GM18526 (cell line): ENCODE measurements around the gene SPATA31C1.

Source experiments
- POLR2A ChIP-seq: IDR thresholded peaks from 3 replicates; pipeline ENCODE4 v1.6.1; 2011; ENCODE audit not compliant: insufficient read length; ENCODE audit errors: extremely low read depth

SPATA31C1 gene

GRCh38 chr9:87883990-87884389 lies 33.8 kb upstream of the SPATA31C1 start:
- TF ChIP-seq POLR2A = no peak

- TF ChIP-seq POLR2A = no peak
Measured at GRCh38 chr9:87884578-87885459, 32.9 kb upstream of the SPATA31C1 start.

- no peak for TF ChIP-seq POLR2A
Measured at GRCh38 chr9:87885484-87886189, 32.1 kb upstream of the SPATA31C1 start.

- TF ChIP-seq POLR2A = no peak
Measured at GRCh38 chr9:87886210-87886932, 31.4 kb upstream of the SPATA31C1 start.

GRCh38 chr9:87886933-87887505 lies 30.7 kb upstream of the SPATA31C1 start:
- TF ChIP-seq POLR2A = no peak

- TF ChIP-seq POLR2A = no peak
Measured at GRCh38 chr9:87887661-87888480, 29.9 kb upstream of the SPATA31C1 start.

GRCh38 chr9:87888501-87888900 lies 29.3 kb upstream of the SPATA31C1 start:
- TF ChIP-seq POLR2A = no peak

- no peak for TF ChIP-seq POLR2A
Measured at GRCh38 chr9:87889065-87889881, 28.5 kb upstream of the SPATA31C1 start.

- no peak for TF ChIP-seq POLR2A
Measured at GRCh38 chr9:87889882-87890252, 27.9 kb upstream of the SPATA31C1 start.

GRCh38 chr9:87890837-87891236 lies 26.9 kb upstream of the SPATA31C1 start:
- no peak for TF ChIP-seq POLR2A

GRCh38 chr9:87891754-87892153 lies 26.0 kb upstream of the SPATA31C1 start:
- no peak for TF ChIP-seq POLR2A

- TF ChIP-seq POLR2A = no peak
Measured at GRCh38 chr9:87892956-87893355, 24.8 kb upstream of the SPATA31C1 start.

- no peak for TF ChIP-seq POLR2A
Measured at GRCh38 chr9:87894998-87895625, 22.6 kb upstream of the SPATA31C1 start.
